NCI-H1417 (cell line): ENCODE results near the gene KDM3B.
A peak's percentile ranks its signal among the peaks of the same experiment; 100 is the strongest.
"Not testable (repeated sequence)": the region's sequence is repeated elsewhere in the genome, so short reads cannot be mapped to it uniquely, and the experiment has no call there.

ENCODE experiments used
- DNase-seq, 3 experiments: peaks; one replicate each; lab custom pipeline; 2025; lab: John Stamatoyannopoulos, UW

The KDM3B gene

DNA sequence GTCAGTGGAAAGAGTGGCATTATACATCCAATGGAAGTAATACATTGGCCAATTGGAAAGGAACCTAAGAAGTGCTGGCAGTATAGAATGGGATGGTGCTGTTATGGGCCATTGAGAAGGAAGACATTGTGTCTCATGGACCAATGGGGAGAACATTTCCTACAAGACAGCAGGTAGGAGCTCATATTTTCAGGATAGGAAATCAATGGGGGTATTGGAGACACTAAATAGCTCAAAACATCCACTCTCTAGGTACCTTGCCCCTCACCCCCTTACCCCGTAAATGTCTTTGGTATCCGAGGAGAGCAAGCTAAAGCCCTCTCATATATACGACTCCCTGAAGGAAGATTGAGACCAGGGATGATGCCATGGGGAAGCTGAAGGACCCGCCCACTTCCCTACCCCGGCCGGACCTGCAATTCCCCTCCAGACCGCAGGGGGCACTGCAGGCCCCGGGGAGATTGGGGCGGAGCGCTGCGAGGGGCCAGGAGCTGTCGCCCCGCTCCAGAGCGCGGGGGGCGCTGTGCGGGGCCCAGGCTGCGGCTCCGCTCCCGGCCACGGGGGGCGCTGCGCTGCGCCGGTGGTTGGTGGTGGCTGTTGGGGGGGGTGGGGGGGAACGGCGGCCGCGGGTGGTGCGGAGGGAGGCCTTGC is at the start of gene KDM3B:
KDM3B (plus strand) TSS at position 615 of the 651 bp plus-strand sequence. CDS start 111 bp downstream, outside the sequence.
- DNase-seq, result peak; percentile 77 to 83 (median 80)

GRCh38 chr5:138303372-138303771 is 49.1 kb upstream of the KDM3B start:
- DNase-seq, result no peak

GRCh38 chr5:138305797-138306196 is 46.7 kb upstream of the KDM3B start:
- peak; percentile 1 to 75 (median 44) for DNase-seq

GRCh38 chr5:138315751-138316278 is 36.7 kb upstream of the KDM3B start:
- DNase-seq, result no peak

- no peak for DNase-seq
These were observed 36.1 kb upstream of the KDM3B start for GRCh38 chr5:138316355-138316754.

DNA sequence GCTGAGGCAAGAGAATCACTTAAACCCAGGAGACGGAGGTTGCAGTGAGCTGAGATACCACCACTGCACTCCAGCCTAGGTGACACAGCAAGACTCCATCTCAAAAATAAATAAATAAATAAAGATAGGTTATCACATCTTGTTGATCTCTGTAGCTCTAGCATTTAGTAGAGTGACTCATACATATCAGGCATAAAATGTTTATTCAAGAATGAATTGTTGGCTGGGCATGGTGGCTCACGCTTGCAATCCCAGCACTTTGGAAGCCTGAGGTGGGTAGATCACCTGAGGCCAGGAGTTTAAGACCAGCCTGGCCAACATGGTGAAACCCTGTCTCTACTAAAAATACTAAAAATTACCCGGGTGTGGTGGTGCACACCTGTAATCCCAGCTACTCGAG is 34.3 kb upstream of the KDM3B start:
- DNase-seq, result not testable (repeated sequence)

GRCh38 chr5:138330813-138331448 is 21.6 kb upstream of the KDM3B start:
- no peak for DNase-seq

GRCh38 chr5:138331449-138332368 is 20.8 kb upstream of the KDM3B start, which contains the start of gene CDC25C:
CDC25C (minus strand) TSS chr5:138331804; CDS start chr5:138331180, 624 bp downstream.
- peak; percentile 95 to 99 (median 98) for DNase-seq

DNA sequence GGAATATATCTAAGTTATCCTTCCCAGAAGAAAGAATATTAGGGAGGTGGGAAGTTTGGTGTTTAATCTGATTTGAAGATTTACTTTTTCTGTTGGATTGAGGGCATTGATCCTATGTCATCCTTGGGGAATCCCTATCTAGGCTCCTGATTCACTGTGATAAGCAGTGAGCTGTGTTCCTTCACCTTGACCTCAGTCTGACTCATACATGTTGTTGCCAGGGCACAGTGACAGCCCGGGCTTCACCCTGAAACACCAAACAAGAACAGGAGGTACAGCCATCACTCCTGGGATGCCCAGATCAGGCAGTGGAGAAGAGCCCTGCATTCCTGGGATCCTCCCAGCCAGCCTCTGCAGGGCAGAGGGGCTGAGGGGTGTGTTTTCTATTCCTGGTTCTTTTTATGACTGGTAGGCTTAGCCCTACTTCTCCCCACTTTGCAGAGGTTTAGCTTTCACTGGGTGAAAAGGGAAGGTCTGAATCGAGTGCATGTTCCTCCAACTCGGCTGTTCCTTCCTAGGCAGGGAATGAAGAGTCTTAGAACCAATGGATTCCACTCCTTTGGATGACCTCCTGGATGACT is 17.5 kb upstream of the KDM3B start:
- DNase-seq, result no peak

GRCh38 chr5:138336952-138337684 is 15.4 kb upstream of the KDM3B start:
- peak in 2 of 3 experiments; percentile 91 to 94 for DNase-seq

DNA sequence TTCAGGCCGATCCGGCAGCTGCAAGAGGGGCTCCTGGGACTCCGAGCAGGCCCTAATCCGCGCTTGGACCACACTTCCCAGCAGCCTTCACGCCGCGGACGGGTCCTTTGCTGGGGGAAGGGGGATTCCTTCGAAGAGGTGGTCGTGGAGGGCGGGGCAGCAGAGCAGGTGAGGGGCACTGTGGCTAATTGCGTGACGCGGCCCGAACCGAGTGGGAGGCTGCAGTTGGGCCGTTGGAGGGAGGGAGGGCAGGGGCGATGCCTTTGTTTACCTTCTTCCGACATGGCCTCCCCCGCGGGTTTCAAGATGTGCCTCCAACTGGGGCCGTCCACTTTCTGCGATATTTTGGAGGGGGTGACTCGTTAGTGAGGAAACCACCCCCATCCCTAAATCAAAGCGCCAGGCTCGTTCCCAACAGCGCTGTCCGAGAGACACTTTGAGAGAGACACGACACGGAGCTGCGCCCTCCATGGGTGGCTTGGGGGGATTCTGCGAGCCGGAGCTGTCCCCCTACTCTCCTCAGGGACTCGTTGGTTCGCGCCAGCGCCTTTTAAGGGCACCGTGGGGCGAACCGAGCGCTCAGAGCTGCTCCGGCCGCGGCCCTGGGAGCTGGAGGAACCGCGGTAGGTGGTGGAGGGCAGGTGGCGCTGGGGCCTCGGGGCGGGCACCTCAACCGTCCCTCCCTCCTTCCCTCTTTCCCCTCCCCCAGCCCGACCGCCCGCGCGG is 14.6 kb upstream of the KDM3B start, which contains the start of gene FAM53C:
FAM53C (plus strand) TSS at position 582 of the 726 bp plus-strand sequence. CDS start 3,070 bp downstream, outside the sequence.
- DNase-seq, result peak; percentile 95 to 96 (median 96)

GRCh38 chr5:138338411-138339090 is 13.9 kb upstream of the KDM3B start:
- DNase-seq, result no peak

DNA sequence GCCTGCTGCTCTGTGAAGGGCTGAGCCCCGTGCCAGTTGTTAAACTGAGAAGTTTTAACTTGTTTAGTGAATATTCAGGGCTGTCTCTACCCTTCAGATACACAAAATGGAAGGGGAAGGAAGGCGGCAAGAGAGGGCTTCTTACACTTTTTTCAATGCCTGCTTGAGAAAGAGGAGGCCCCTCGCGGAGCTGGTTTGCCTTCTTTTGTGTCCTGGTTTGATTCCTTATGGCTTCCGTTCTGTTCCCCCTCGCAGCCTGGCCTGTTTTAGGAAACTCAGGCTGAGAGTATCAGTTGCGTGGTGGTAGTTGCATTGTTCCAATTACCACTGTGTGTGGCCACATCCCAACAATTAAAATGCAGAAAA is 13.4 kb upstream of the KDM3B start:
- DNase-seq, result no peak

- DNase-seq, result no peak
These were observed 13.0 kb upstream of the KDM3B start for GRCh38 chr5:138339464-138339863.

GRCh38 chr5:138340008-138340407 is 12.5 kb upstream of the KDM3B start:
- no peak for DNase-seq

- DNase-seq, result no peak
These were observed 7.4 kb upstream of the KDM3B start for GRCh38 chr5:138344887-138345622.

GRCh38 chr5:138346889-138347288 is 5.6 kb upstream of the KDM3B start:
- no peak for DNase-seq

DNA sequence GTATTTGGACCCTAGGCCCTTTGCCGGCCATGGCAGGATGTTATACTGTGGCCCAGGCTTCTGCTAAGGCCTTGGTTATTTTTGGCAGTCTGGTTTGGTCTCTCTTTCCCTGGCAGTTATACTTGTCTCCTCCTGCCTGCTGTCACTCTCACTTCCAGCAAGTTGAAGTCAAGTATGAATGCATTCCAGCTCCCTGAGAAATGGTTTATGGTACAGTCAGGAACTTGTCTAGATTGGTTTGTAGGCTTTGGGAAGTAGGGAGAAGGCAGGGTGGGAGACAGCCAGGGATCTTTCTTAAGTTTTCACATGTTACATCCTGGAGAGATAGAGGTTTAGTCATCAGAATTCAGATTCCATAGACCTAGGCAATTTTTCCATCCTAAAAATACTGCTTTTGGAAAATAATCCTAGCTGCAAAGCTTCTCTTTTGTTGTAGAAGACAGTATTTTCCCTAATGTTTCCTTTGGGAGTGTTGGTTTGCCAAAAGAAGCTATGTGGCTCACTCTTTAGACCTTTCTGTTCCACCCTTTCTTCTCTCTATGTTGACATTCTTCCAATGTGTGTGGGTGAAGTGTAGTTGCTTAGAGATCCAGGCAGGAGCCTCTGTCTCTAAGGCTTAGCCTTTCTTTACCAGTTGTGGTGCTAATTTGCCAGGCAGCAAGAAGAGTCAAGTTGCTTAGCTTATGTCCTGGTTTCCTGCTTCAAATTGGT is 2.5 kb upstream of the KDM3B start:
- DNase-seq, result no peak

DNA sequence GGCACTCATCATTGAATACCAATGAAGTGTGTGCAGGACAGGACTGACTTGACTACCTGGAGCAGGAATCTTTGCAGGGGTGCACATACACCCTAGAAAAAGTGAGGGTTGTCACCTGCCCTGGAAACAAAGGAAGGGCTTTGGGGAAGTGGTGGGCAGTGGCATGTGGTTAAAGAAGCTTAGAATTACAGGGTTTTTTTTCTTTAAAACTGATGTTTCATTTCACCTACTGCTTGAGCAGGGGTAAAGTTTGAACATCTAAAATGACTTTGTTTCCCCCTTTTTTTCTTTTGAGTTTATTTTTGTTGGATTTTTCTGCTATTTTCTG is 2.0 kb upstream of the KDM3B start:
- no peak for DNase-seq
